HCT116 (cell line): ENCODE data around the gene COL28A1.

Experiments
- ELF1 ChIP-seq: IDR thresholded peaks from 2 replicates; pipeline ENCODE4 v1.6.1; 2012; ENCODE audit warnings: low read depth, borderline replicate concordance
- POLR2A ChIP-seq: IDR thresholded peaks from 2 replicates; pipeline ENCODE4 v1.7.0; 2011; ENCODE audit warnings: borderline replicate concordance; ENCODE audit not compliant: insufficient read depth, insufficient read length; ENCODE audit errors: extremely low read depth
- POLR2AphosphoS5 ChIP-seq: IDR thresholded peaks from 2 replicates; pipeline ENCODE4 v1.6.1; 2011; ENCODE audit warnings: mild to moderate bottlenecking, low read depth, low read length, moderate library complexity
- SIN3A ChIP-seq: IDR thresholded peaks from 2 replicates; pipeline ENCODE4 v1.6.1; 2012; ENCODE audit warnings: low read depth
- TCF7L2 ChIP-seq: IDR thresholded peaks from 2 replicates; pipeline ENCODE4 v1.7.0; 2011; ENCODE audit warnings: borderline replicate concordance, inconsistent platforms; ENCODE audit not compliant: insufficient read depth, insufficient read length; ENCODE audit errors: extremely low read depth
- ZNF274 ChIP-seq: fragments of 200-500 bp; sonication (Bioruptor generic); IDR thresholded peaks from 2 replicates; pipeline ENCODE4 v1.6.1; 2014; ENCODE audit warnings: mild to moderate bottlenecking, low read depth, low read length, inconsistent platforms
- TF ChIP-seq, protein P1 (sequence below), 3 experiments: fragments of 200-600 bp in 1 of 3; sonication (generic) in 1 of 3; IDR thresholded peaks in 2 of 3; conservative IDR thresholded peaks in 1 of 3; 2 replicates each; pipeline ENCODE4 v1.5.1; 2012 to 2017; ENCODE audit warnings: low read depth in 2 of 3, low read length in 2 of 3, antibody characterized with exemption in 1 of 3, borderline replicate concordance in 1 of 3, control low read depth in 1 of 3, mild to moderate bottlenecking in 1 of 3, mixed read lengths in 1 of 3, mixed run types in 1 of 3, moderate library complexity in 1 of 3; ENCODE audit not compliant: insufficient read depth in 1 of 3
- TF ChIP-seq, protein P2 (sequence below): IDR thresholded peaks from 2 replicates; pipeline ENCODE4 v1.6.1; 2012; ENCODE audit warnings: low read depth
- TF ChIP-seq, protein P3 (sequence below): IDR thresholded peaks from 2 replicates; pipeline ENCODE4 v1.6.1; 2012
- TF ChIP-seq, protein P4 (sequence below): IDR thresholded peaks from 2 replicates; pipeline ENCODE4 v1.6.1; 2011; ENCODE audit warnings: mild to moderate bottlenecking, low read length, moderate library complexity; ENCODE audit not compliant: insufficient replicate concordance; ENCODE audit errors: extremely low read depth

DNA sequence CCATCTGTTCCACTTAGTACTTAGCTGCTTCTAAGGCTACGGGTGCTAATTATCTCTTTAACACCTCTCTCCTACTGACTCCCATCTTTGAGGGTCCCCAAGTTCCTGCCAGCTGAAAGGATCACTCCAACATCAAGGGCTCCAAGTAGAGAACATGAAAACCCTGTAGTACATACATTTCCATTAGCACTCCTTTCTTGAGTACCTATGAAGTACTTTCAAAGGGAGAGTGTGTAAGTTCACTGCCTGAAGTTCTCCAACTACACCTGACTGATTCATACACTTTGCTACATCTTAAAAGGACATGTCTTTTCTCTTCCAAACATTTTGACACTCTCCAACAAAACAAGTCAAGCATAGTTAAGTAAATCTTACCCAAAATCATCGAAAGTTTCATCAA, 113.8 kb downstream of the COL28A1 start:
- no peak for TF ChIP-seq TCF7L2
- TF ChIP-seq, protein P1, sequence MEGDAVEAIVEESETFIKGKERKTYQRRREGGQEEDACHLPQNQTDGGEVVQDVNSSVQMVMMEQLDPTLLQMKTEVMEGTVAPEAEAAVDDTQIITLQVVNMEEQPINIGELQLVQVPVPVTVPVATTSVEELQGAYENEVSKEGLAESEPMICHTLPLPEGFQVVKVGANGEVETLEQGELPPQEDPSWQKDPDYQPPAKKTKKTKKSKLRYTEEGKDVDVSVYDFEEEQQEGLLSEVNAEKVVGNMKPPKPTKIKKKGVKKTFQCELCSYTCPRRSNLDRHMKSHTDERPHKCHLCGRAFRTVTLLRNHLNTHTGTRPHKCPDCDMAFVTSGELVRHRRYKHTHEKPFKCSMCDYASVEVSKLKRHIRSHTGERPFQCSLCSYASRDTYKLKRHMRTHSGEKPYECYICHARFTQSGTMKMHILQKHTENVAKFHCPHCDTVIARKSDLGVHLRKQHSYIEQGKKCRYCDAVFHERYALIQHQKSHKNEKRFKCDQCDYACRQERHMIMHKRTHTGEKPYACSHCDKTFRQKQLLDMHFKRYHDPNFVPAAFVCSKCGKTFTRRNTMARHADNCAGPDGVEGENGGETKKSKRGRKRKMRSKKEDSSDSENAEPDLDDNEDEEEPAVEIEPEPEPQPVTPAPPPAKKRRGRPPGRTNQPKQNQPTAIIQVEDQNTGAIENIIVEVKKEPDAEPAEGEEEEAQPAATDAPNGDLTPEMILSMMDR (IDR thresholded peaks at IDR 0.05 in 2 of 3, conservative IDR thresholded peaks at IDR 0.05 in 1 of 3; ENCODE audit: borderline replicate concordance in 1 of 3, insufficient read depth in 1 of 3, low read depth in 2 of 3, low read length in 2 of 3) = no peak
- TF ChIP-seq, protein P2, sequence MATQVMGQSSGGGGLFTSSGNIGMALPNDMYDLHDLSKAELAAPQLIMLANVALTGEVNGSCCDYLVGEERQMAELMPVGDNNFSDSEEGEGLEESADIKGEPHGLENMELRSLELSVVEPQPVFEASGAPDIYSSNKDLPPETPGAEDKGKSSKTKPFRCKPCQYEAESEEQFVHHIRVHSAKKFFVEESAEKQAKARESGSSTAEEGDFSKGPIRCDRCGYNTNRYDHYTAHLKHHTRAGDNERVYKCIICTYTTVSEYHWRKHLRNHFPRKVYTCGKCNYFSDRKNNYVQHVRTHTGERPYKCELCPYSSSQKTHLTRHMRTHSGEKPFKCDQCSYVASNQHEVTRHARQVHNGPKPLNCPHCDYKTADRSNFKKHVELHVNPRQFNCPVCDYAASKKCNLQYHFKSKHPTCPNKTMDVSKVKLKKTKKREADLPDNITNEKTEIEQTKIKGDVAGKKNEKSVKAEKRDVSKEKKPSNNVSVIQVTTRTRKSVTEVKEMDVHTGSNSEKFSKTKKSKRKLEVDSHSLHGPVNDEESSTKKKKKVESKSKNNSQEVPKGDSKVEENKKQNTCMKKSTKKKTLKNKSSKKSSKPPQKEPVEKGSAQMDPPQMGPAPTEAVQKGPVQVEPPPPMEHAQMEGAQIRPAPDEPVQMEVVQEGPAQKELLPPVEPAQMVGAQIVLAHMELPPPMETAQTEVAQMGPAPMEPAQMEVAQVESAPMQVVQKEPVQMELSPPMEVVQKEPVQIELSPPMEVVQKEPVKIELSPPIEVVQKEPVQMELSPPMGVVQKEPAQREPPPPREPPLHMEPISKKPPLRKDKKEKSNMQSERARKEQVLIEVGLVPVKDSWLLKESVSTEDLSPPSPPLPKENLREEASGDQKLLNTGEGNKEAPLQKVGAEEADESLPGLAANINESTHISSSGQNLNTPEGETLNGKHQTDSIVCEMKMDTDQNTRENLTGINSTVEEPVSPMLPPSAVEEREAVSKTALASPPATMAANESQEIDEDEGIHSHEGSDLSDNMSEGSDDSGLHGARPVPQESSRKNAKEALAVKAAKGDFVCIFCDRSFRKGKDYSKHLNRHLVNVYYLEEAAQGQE = no peak
- TF ChIP-seq ZNF274 = no peak
- no peak for TF ChIP-seq POLR2AphosphoS5
- no peak for TF ChIP-seq SIN3A
- no peak for TF ChIP-seq POLR2A
- TF ChIP-seq, protein P3, sequence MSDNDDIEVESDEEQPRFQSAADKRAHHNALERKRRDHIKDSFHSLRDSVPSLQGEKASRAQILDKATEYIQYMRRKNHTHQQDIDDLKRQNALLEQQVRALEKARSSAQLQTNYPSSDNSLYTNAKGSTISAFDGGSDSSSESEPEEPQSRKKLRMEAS = no peak
- TF ChIP-seq, protein P4, sequence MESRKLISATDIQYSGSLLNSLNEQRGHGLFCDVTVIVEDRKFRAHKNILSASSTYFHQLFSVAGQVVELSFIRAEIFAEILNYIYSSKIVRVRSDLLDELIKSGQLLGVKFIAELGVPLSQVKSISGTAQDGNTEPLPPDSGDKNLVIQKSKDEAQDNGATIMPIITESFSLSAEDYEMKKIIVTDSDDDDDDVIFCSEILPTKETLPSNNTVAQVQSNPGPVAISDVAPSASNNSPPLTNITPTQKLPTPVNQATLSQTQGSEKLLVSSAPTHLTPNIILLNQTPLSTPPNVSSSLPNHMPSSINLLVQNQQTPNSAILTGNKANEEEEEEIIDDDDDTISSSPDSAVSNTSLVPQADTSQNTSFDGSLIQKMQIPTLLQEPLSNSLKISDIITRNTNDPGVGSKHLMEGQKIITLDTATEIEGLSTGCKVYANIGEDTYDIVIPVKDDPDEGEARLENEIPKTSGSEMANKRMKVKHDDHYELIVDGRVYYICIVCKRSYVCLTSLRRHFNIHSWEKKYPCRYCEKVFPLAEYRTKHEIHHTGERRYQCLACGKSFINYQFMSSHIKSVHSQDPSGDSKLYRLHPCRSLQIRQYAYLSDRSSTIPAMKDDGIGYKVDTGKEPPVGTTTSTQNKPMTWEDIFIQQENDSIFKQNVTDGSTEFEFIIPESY = no peak
- no peak for TF ChIP-seq ELF1
